ACC112 (cell line): ENCODE measurements around the gene ANKFY1.

Experiments used
- H2AFZ ChIP-seq: fragments of 200-600 bp; sonication (generic); one replicate; pipeline ENCODE4 v1.6.0; 2017; ENCODE audit warnings: antibody characterized with exemption, low read length; ENCODE audit not compliant: unreplicated experiment
- H3K27ac ChIP-seq: fragments of 200-600 bp; sonication (generic); 2 replicates; pipeline ENCODE4 v1.5.1; 2014; ENCODE audit warnings: low read depth, mild to moderate bottlenecking, antibody characterized with exemption, low read length, moderate library complexity
- H3K27me3 ChIP-seq: fragments of 200-600 bp; sonication (generic); 2 replicates; pipeline ENCODE4 v1.6.1; 2014; ENCODE audit warnings: mild to moderate bottlenecking, antibody characterized with exemption, low read length, moderate library complexity, mixed read lengths; ENCODE audit not compliant: insufficient read depth
- H3K36me3 ChIP-seq: fragments of 200-600 bp; sonication (generic); 2 replicates; pipeline ENCODE4 v1.6.1; 2016; ENCODE audit warnings: mild to moderate bottlenecking, antibody characterized with exemption, low read length, moderate library complexity, mixed read lengths; ENCODE audit not compliant: insufficient read depth
- H3K4me1 ChIP-seq: fragments of 200-600 bp; sonication (generic); one replicate; pipeline ENCODE4 v1.6.1; 2016; ENCODE audit warnings: low read length, mixed read lengths; ENCODE audit not compliant: insufficient read depth, unreplicated experiment, control insufficient read depth
- H3K4me3 ChIP-seq: fragments of 200-600 bp; sonication (generic); 2 replicates; pipeline ENCODE4 v1.5.1; 2014; ENCODE audit warnings: mild to moderate bottlenecking, low read depth, low read length
- H3K79me2 ChIP-seq: fragments of 200-600 bp; sonication (generic); one replicate; pipeline ENCODE4 v1.6.0; 2016; ENCODE audit warnings: low read length; ENCODE audit not compliant: control insufficient read depth, unreplicated experiment, insufficient read depth

Gene ANKFY1

GRCh38 chr17:4182043-4182442 is 81.7 kb downstream of the ANKFY1 start:
- Histone ChIP-seq H3K4me1 (peaks cover 4% of the 10 kb centered on the region), H3K27me3 (no peaks in the 10 kb centered on the region), H2AFZ (no peak overlapping the region), H3K79me2 (no peaks in the 10 kb centered on the region), H3K27ac (no peak overlapping the region), H3K4me3 (no peak overlapping the region), H3K36me3 (peaks cover 25% of the 10 kb centered on the region; the same call in 1 of the 2 replicates)

- Histone ChIP-seq H3K27me3 (no peaks in the 10 kb centered on the region), H3K4me3 (no peak overlapping the region), H2AFZ (no peak overlapping the region), H3K36me3 (peaks cover 30% of the 10 kb centered on the region; the same call in 1 of the 2 replicates), H3K27ac (no peak overlapping the region), H3K4me1 (peaks cover 4% of the 10 kb centered on the region), H3K79me2 (no peaks in the 10 kb centered on the region)
These were observed 83.0 kb downstream of the ANKFY1 start for GRCh38 chr17:4180791-4181190.

- peaks cover 27% of the 10 kb centered on the region; the same call in 1 of the 2 replicates for H3K36me3 ChIP-seq
- no peaks in the 10 kb centered on the region for H3K27me3 ChIP-seq
- peaks cover 4% of the 10 kb centered on the region for H3K4me1 ChIP-seq
- H2AFZ ChIP-seq, result no peak overlapping the region
- H3K4me3 ChIP-seq, result no peak overlapping the region
- H3K27ac ChIP-seq, result no peak overlapping the region
- no peaks in the 10 kb centered on the region for H3K79me2 ChIP-seq
These were observed 84.7 kb downstream of the ANKFY1 start for GRCh38 chr17:4179071-4179470.

GRCh38 chr17:4178651-4179050 is 85.1 kb downstream of the ANKFY1 start:
- Histone ChIP-seq H3K79me2 (no peaks in the 10 kb centered on the region), H3K4me3 (no peak overlapping the region), H3K4me1 (peaks cover 4% of the 10 kb centered on the region), H3K36me3 (peaks cover 31% of the 10 kb centered on the region; the same call in 1 of the 2 replicates), H2AFZ (no peak overlapping the region), H3K27ac (no peak overlapping the region), H3K27me3 (no peaks in the 10 kb centered on the region)

GRCh38 chr17:4177806-4178205 is 86.0 kb downstream of the ANKFY1 start:
- Histone ChIP-seq H3K27ac (no peak overlapping the region), H3K79me2 (no peaks in the 10 kb centered on the region), H3K27me3 (no peaks in the 10 kb centered on the region), H2AFZ (no peak overlapping the region), H3K4me1 (peaks cover 4% of the 10 kb centered on the region), H3K4me3 (no peak overlapping the region), H3K36me3 (peaks cover 36% of the 10 kb centered on the region; the same call in 1 of the 2 replicates)

GRCh38 chr17:4176808-4177472 is 86.8 kb downstream of the ANKFY1 start:
- Histone ChIP-seq H3K27me3 (no peaks in the 10 kb centered on the region), H3K36me3 (peaks cover 33% of the 10 kb centered on the region; the same call in 1 of the 2 replicates), H2AFZ (no peak overlapping the region), H3K4me1 (peaks cover 4% of the 10 kb centered on the region), H3K4me3 (no peak overlapping the region), H3K79me2 (no peaks in the 10 kb centered on the region), H3K27ac (no peak overlapping the region)

- H2AFZ ChIP-seq, result no peak overlapping the region
- H3K27ac ChIP-seq, result no peak overlapping the region
These were observed 87.6 kb downstream of the ANKFY1 start for GRCh38 chr17:4175921-4176807.

GRCh38 chr17:4174556-4174955 is 89.2 kb downstream of the ANKFY1 start:
- Histone ChIP-seq H3K4me1 (peaks cover 4% of the 10 kb centered on the region), H3K27ac (no peak overlapping the region), H3K36me3 (peaks cover 35% of the 10 kb centered on the region; the same call in 1 of the 2 replicates), H3K79me2 (no peaks in the 10 kb centered on the region), H2AFZ (no peak overlapping the region), H3K27me3 (no peaks in the 10 kb centered on the region), H3K4me3 (no peak overlapping the region)

More at GRCh38 chr17:4175921-4176807, 87.6 kb downstream of the ANKFY1 start:
- Histone ChIP-seq H3K27me3 (no peaks in the 10 kb centered on the region), H3K79me2 (no peaks in the 10 kb centered on the region), H3K4me3 (no peak overlapping the region), H3K36me3 (peaks cover 31% of the 10 kb centered on the region; the same call in 1 of the 2 replicates), H3K4me1 (peaks cover 4% of the 10 kb centered on the region)

- Histone ChIP-seq H2AFZ (no peak overlapping the region), H3K4me3 (no peak overlapping the region), H3K27ac (no peak overlapping the region), H3K4me1 (no peaks in the 10 kb centered on the region), H3K27me3 (no peaks in the 10 kb centered on the region), H3K79me2 (no peaks in the 10 kb centered on the region), H3K36me3 (peaks cover 33% of the 10 kb centered on the region; the same call in 1 of the 2 replicates)
These were observed 90.0 kb downstream of the ANKFY1 start for GRCh38 chr17:4173781-4174180.

- Histone ChIP-seq H3K36me3 (peaks cover 36% of the 10 kb centered on the region; the same call in 1 of the 2 replicates), H3K27me3 (no peaks in the 10 kb centered on the region), H3K4me1 (no peaks in the 10 kb centered on the region), H3K79me2 (no peaks in the 10 kb centered on the region), H2AFZ (no peak overlapping the region), H3K4me3 (no peak overlapping the region), H3K27ac (no peak overlapping the region)
These were observed 91.4 kb downstream of the ANKFY1 start for GRCh38 chr17:4172356-4172755.
